ENCODE results near the gene ARHGEF3. TPM values are rescaled to one million over a fixed set of nuclear protein-coding genes. Genes with fewer than 3 reads are reported as not detected.

Gene ARHGEF3
- total RNA-seq, 1 experiment from 2014 or later, result 7.9 TPM

DNA sequence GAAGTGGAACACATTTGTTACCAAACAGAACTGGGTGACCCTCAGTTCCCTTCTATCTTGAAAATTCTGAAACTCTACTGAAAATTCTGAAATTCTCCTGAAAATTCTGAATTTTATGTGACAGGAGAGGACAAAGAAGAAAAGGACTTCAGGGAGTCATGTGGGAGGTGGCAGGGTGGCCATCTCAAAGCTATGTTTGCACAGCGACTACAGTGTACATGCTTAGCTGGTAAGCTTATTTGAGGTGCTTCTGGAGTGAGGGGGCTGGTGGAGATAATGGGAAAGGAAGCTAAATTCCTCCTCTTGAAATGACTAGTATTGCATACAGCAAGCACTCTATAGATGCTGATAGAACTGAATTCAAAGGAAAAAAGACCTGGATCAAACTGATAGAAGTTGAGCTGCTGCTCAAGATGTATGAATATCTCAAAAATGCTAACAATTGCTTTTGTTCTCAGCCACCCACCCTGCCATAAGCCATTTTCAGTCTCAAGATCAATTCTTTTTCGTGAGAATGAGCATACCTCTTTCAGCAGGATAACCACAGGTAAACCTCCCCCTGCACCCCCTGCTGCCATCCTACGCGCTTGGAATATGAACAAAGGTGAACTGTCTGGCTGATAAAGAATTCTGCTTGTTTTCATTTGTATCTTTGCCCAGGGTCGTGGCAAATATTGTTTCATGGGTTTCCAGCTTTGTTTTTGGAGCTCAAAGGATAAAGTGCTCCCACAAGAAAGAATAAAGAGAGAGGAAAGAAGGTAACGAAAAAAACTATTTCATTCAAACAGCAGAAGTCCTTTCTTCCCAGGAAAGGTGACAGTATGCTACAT, 16.6 kb upstream of the ARHGEF3 start:
- Mint-ChIP-seq H3K4me3 (no peak overlapping the region), H3K27ac (no peak overlapping the region), H3K27me3 (ENCODE audit: low read depth) (no peaks in the 10 kb centered on the region), H3K9me3 (no peaks in the 10 kb centered on the region), H3K36me3 (no peaks in the 10 kb centered on the region), H3K4me1 (peaks cover 8% of the 10 kb centered on the region)
- DNase-seq (ENCODE audit: low spot score) (no peak), ATAC-seq (no peak)
- TF ChIP-seq ETV6 (CRISPR knock-in tag; IDR thresholded peaks at IDR 0.05) (no peak), CREB1 (CRISPR knock-in tag; IDR thresholded peaks at IDR 0.05) (no peak), GABPB1 (CRISPR knock-in tag; IDR thresholded peaks at IDR 0.05) (no peak), HMGA2 (CRISPR knock-in tag; IDR thresholded peaks at IDR 0.05) (no peak), ZNF138 (CRISPR knock-in tag; conservative IDR thresholded peaks at IDR 0.05) (no peak), ZNF396 (CRISPR knock-in tag; IDR thresholded peaks at IDR 0.05; ENCODE audit: borderline replicate concordance) (no peak), ATF1 (CRISPR knock-in tag; IDR thresholded peaks at IDR 0.05) (no peak), ZNF121 (CRISPR knock-in tag; IDR thresholded peaks at IDR 0.05) (no peak)
- TF ChIP-seq, protein P1, sequence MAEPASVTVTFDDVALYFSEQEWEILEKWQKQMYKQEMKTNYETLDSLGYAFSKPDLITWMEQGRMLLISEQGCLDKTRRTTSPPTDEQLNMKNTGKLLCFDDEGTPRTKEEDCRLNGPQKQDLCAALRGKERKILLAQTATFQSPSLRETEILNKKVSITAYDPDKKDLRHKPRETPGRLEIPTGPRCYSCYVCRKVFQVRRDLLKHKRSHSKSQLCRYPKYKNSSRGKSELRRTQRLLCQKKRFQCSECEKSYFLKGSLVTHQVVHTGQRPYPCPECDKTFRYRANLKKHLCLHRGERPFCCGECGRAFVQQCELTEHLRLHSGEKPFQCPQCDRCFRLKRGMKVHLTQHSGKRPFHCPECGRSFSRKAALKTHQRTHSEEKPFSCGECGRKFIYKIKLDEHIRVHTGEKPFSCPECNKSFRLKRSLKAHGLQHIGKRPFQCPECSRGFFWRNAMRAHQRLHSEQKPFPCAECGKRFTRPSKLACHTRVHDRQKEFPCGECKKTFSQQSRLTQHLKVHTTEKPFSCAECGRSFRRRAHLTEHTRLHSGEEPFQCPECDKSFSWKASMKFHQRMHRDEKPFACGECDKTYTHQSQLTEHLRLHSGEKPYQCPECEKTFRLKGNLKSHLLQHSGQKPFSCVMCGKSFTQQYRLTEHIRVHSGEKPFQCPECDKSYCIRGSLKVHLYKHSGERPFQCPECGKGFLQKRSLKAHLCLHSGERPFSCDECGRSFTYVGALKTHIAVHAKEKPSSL (CRISPR knock-in tag; conservative IDR thresholded peaks at IDR 0.05), result no peak
- TF ChIP-seq, protein P2, sequence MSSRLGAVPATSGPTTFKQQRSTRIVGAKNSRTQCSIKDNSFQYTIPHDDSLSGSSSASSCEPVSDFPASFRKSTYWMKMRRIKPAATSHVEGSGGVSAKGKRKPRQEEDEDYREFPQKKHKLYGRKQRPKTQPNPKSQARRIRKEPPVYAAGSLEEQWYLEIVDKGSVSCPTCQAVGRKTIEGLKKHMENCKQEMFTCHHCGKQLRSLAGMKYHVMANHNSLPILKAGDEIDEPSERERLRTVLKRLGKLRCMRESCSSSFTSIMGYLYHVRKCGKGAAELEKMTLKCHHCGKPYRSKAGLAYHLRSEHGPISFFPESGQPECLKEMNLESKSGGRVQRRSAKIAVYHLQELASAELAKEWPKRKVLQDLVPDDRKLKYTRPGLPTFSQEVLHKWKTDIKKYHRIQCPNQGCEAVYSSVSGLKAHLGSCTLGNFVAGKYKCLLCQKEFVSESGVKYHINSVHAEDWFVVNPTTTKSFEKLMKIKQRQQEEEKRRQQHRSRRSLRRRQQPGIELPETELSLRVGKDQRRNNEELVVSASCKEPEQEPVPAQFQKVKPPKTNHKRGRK (CRISPR knock-in tag; IDR thresholded peaks at IDR 0.05; ENCODE audit: borderline replicate concordance), result no peak
- TF ChIP-seq, protein P3, sequence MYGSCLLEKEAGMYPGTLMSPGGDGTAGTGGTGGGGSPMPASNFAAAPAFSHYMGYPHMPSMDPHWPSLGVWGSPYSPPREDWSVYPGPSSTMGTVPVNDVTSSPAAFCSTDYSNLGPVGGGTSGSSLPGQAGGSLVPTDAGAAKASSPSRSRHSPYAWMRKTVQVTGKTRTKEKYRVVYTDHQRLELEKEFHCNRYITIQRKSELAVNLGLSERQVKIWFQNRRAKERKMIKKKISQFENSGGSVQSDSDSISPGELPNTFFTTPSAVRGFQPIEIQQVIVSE (CRISPR knock-in tag; IDR thresholded peaks at IDR 0.05; ENCODE audit: borderline replicate concordance), result no peak
- TF ChIP-seq, protein P4, sequence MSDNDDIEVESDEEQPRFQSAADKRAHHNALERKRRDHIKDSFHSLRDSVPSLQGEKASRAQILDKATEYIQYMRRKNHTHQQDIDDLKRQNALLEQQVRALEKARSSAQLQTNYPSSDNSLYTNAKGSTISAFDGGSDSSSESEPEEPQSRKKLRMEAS (CRISPR knock-in tag; IDR thresholded peaks at IDR 0.05), result no peak
- ChIA-PET POLR2A (no interaction called here), CTCF (interaction anchor here (1.2 to 4.9 kb wide), 4 partner anchors 17 to 170 kb away, joined by 3 to 25 read pairs (median 10); partner anchors contain the start of gene ARHGEF3)

DNA sequence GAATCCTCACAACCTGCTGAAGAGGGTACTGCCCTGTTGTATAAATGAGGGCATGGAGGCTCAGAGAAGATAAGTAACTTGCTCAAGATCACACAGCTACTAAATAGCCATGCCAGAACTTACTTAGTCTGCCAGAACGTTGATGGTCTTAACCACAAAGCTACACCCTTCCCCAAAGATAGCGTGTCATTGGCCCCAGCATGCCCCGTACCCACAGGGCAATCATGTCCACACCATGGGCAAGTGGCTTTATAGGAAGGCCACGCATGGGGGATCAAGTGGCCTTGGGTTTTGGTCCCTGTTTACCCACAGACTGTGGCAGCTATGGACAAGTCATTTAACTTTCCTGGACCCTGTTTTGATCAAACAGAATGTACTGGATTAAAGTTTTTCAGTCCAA, 15.9 kb upstream of the ARHGEF3 start:
- H3K9me3 Mint-ChIP-seq, result no peaks in the 10 kb centered on the region
- ChIA-PET CTCF (interaction anchor here (1.2 to 4.9 kb wide), 5 partner anchors 16 to 171 kb away, joined by 3 to 25 read pairs (median 8); partner anchors contain the start of gene ARHGEF3), POLR2A (no interaction called here)
- H3K4me3 Mint-ChIP-seq, result no peak overlapping the region
- DNase-seq (ENCODE audit: low spot score) (no peak), ATAC-seq (no peak)
- H3K4me1 Mint-ChIP-seq, result peaks cover 3% of the 10 kb centered on the region
- H3K36me3 Mint-ChIP-seq, result no peaks in the 10 kb centered on the region
- H3K27ac Mint-ChIP-seq, result no peak overlapping the region
- H3K27me3 Mint-ChIP-seq (ENCODE audit: low read depth), result no peaks in the 10 kb centered on the region
- no peak for TF ChIP-seq ZBTB21 (CRISPR knock-in tag; IDR thresholded peaks at IDR 0.05; ENCODE audit: borderline replicate concordance)
- TF ChIP-seq, protein P5, sequence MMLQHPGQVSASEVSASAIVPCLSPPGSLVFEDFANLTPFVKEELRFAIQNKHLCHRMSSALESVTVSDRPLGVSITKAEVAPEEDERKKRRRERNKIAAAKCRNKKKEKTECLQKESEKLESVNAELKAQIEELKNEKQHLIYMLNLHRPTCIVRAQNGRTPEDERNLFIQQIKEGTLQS (CRISPR knock-in tag; conservative IDR thresholded peaks at IDR 0.05), result no peak
- no peak for TF ChIP-seq NR2C2 (CRISPR knock-in tag; IDR thresholded peaks at IDR 0.05)
- TF ChIP-seq OVOL2 (CRISPR knock-in tag; IDR thresholded peaks at IDR 0.05; ENCODE audit: borderline replicate concordance), result no peak
- no peak for TF ChIP-seq NFE2L1 (CRISPR knock-in tag; IDR thresholded peaks at IDR 0.05)
- TF ChIP-seq, protein P6, sequence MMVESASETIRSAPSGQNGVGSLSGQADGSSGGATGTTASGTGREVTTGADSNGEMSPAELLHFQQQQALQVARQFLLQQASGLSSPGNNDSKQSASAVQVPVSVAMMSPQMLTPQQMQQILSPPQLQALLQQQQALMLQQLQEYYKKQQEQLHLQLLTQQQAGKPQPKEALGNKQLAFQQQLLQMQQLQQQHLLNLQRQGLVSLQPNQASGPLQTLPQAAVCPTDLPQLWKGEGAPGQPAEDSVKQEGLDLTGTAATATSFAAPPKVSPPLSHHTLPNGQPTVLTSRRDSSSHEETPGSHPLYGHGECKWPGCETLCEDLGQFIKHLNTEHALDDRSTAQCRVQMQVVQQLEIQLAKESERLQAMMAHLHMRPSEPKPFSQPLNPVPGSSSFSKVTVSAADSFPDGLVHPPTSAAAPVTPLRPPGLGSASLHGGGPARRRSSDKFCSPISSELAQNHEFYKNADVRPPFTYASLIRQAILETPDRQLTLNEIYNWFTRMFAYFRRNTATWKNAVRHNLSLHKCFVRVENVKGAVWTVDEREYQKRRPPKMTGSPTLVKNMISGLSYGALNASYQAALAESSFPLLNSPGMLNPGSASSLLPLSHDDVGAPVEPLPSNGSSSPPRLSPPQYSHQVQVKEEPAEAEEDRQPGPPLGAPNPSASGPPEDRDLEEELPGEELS (CRISPR knock-in tag; IDR thresholded peaks at IDR 0.05), result no peak
- TF ChIP-seq, protein P7, sequence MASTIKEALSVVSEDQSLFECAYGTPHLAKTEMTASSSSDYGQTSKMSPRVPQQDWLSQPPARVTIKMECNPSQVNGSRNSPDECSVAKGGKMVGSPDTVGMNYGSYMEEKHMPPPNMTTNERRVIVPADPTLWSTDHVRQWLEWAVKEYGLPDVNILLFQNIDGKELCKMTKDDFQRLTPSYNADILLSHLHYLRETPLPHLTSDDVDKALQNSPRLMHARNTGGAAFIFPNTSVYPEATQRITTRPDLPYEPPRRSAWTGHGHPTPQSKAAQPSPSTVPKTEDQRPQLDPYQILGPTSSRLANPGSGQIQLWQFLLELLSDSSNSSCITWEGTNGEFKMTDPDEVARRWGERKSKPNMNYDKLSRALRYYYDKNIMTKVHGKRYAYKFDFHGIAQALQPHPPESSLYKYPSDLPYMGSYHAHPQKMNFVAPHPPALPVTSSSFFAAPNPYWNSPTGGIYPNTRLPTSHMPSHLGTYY (CRISPR knock-in tag; IDR thresholded peaks at IDR 0.05), result no peak
- TF ChIP-seq, protein P8, sequence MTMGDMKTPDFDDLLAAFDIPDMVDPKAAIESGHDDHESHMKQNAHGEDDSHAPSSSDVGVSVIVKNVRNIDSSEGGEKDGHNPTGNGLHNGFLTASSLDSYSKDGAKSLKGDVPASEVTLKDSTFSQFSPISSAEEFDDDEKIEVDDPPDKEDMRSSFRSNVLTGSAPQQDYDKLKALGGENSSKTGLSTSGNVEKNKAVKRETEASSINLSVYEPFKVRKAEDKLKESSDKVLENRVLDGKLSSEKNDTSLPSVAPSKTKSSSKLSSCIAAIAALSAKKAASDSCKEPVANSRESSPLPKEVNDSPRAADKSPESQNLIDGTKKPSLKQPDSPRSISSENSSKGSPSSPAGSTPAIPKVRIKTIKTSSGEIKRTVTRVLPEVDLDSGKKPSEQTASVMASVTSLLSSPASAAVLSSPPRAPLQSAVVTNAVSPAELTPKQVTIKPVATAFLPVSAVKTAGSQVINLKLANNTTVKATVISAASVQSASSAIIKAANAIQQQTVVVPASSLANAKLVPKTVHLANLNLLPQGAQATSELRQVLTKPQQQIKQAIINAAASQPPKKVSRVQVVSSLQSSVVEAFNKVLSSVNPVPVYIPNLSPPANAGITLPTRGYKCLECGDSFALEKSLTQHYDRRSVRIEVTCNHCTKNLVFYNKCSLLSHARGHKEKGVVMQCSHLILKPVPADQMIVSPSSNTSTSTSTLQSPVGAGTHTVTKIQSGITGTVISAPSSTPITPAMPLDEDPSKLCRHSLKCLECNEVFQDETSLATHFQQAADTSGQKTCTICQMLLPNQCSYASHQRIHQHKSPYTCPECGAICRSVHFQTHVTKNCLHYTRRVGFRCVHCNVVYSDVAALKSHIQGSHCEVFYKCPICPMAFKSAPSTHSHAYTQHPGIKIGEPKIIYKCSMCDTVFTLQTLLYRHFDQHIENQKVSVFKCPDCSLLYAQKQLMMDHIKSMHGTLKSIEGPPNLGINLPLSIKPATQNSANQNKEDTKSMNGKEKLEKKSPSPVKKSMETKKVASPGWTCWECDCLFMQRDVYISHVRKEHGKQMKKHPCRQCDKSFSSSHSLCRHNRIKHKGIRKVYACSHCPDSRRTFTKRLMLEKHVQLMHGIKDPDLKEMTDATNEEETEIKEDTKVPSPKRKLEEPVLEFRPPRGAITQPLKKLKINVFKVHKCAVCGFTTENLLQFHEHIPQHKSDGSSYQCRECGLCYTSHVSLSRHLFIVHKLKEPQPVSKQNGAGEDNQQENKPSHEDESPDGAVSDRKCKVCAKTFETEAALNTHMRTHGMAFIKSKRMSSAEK (CRISPR knock-in tag; IDR thresholded peaks at IDR 0.05; ENCODE audit: borderline replicate concordance), result no peak
- TF ChIP-seq, protein P9, sequence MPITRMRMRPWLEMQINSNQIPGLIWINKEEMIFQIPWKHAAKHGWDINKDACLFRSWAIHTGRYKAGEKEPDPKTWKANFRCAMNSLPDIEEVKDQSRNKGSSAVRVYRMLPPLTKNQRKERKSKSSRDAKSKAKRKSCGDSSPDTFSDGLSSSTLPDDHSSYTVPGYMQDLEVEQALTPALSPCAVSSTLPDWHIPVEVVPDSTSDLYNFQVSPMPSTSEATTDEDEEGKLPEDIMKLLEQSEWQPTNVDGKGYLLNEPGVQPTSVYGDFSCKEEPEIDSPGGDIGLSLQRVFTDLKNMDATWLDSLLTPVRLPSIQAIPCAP (CRISPR knock-in tag; IDR thresholded peaks at IDR 0.05), result no peak

All from WTC11 (cell line).